IgD-negative memory B cell (primary cell): ENCODE results near the gene PURA. TPM values are rescaled to one million over a fixed set of nuclear protein-coding genes. Genes with fewer than 3 reads are reported as not detected.
A peak's percentile ranks its signal among the peaks of the same experiment; 100 is the strongest.

Experiments
- H3K27ac Mint-ChIP-seq, 3 donors: one replicate each; pipeline ENCODE4 v1.8.0; 2020 to 2022; ENCODE audit warnings: mild to moderate bottlenecking in 3 of 3, mixed read lengths in 3 of 3, moderate library complexity in 1 of 3
- H3K27me3 Mint-ChIP-seq: one replicate; pipeline ENCODE4 v1.8.0; 2021; ENCODE audit warnings: mixed read lengths
- H3K36me3 Mint-ChIP-seq: one replicate; pipeline ENCODE4 v1.8.0; 2020; ENCODE audit warnings: mild to moderate bottlenecking, mixed read lengths
- H3K4me1 Mint-ChIP-seq, 3 donors: one replicate each; pipeline ENCODE4 v1.8.0; 2020 to 2022; ENCODE audit warnings: mixed read lengths in 3 of 3, mild to moderate bottlenecking in 1 of 3
- H3K4me3 Mint-ChIP-seq, 4 donors: one replicate each; pipeline ENCODE4 v1.8.0; 2020 to 2022; ENCODE audit warnings: mild to moderate bottlenecking in 4 of 4, mixed read lengths in 4 of 4, moderate library complexity in 3 of 4
- H3K9me3 Mint-ChIP-seq, 3 donors: one replicate each; pipeline ENCODE4 v1.8.0; 2020 to 2021; ENCODE audit warnings: mixed read lengths in 3 of 3, mild to moderate bottlenecking in 1 of 3
- polyA plus RNA-seq: library from polyadenylated mRNA; unstranded; fragments of 300-500 nt; fragmentation: Illumina TruSeq; gene quantifications from one replicate; pipeline ENCODE4 v1.2.3, GENCODE V29; 2021

PURA gene
- polyA plus RNA-seq, 1 donor from 2014 or later, result 3.3 TPM

DNA sequence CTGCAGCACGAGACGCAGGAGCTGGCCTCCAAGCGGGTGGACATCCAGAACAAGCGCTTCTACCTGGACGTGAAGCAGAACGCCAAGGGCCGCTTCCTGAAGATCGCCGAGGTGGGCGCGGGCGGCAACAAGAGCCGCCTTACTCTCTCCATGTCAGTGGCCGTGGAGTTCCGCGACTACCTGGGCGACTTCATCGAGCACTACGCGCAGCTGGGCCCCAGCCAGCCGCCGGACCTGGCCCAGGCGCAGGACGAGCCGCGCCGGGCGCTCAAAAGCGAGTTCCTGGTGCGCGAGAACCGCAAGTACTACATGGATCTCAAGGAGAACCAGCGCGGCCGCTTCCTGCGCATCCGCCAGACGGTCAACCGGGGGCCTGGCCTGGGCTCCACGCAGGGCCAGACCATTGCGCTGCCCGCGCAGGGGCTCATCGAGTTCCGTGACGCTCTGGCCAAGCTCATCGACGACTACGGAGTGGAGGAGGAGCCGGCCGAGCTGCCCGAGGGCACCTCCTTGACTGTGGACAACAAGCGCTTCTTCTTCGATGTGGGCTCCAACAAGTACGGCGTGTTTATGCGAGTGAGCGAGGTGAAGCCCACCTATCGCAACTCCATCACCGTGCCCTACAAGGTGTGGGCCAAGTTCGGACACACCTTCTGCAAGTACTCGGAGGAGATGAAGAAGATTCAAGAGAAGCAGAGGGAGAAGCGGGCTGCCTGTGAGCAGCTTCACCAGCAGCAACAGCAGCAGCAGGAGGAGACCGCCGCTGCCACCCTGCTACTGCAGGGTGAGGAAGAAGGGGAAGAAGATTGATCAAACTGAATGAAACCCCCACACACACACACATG, 654 bp downstream of the PURA start:
- peak overlapping the region; percentile 93 to 98 (median 96) for H3K4me3 Mint-ChIP-seq
- H3K9me3 Mint-ChIP-seq, result no peaks in the 10 kb centered on the region
- no peaks in the 10 kb centered on the region for H3K36me3 Mint-ChIP-seq
- H3K4me1 Mint-ChIP-seq, result peaks cover 34 to 54% (median 42%) of the 10 kb centered on the region in 3 donors
- H3K27ac Mint-ChIP-seq, result peak overlapping the region; percentile 87 to 92 (median 88)
- H3K27me3 Mint-ChIP-seq, result no peaks in the 10 kb centered on the region

DNA sequence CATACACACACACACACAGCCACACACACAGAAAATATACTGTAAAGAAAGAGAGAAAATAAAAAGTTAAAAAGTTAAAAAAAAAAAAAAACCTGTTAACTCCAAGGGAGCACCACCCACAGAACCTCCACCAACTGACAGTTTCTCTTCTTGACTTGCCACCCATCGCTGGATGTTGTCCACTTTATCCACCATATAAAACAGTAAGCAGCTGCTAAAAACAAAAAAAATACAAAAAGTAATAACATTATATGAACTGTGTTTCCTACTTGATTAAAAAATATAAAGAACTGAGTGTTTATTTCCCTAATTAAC, 1.2 kb downstream of the PURA start:
- Mint-ChIP-seq H3K36me3 (no peaks in the 10 kb centered on the region), H3K4me1 (peaks cover 32 to 53% (median 42%) of the 10 kb centered on the region in 3 donors), H3K27me3 (no peaks in the 10 kb centered on the region), H3K4me3 (peak overlapping the region; percentile 93 to 98 (median 96)), H3K9me3 (no peaks in the 10 kb centered on the region), H3K27ac (peak overlapping the region; percentile 87 to 92 (median 88))

DNA sequence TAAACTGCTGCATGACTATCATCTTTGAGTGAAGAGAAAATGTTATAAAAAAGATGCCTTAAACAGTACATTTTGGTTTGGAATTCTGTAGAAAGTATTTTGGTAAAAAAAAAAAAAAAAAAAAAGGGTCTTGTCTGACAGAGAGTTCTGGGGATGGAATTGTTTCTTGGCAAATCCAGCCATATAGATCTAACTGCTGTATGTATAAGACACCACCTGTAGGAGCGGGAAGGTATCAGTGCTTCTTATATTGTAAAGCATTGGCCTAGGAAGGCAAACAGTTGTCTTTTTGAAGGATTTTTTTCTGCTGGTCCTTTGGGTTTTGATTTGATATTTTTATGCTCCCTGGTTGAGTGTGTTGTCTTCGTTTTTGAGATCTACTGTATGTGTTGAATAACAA, 2.8 kb downstream of the PURA start:
- H3K4me3 Mint-ChIP-seq, result peak overlapping the region in 2 of 4 donors; percentile 13 to 93
- H3K27ac Mint-ChIP-seq, result peak overlapping the region in 1 of 3 donors; percentile 39
- H3K4me1 Mint-ChIP-seq, result peaks cover 31 to 56% (median 32%) of the 10 kb centered on the region in 3 donors

DNA sequence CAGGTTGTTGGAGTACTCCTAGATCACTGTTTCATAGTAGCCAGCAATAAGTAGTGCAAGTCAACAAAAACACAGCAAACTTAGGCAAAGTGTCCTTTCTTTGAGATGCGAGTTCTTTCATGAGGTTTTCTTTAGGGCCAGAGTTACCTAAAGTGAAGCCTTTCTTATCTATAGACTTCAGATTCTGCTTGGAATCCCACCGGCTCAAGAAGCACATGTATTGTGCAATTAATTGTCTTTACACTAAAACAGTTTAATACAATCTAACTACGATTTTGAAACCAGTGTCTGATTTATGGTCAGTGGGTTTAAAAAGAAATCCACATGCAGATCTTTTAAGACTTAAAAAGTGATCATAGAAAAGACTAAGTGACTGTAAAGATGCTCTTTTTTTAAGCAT, 3.6 kb downstream of the PURA start:
- Mint-ChIP-seq H3K36me3 (peaks cover 3% of the 10 kb centered on the region), H3K4me3 (peak overlapping the region in 2 of 4 donors; percentile 32 to 93), H3K27ac (no peak overlapping the region), H3K27me3 (no peaks in the 10 kb centered on the region), H3K9me3 (no peaks in the 10 kb centered on the region), H3K4me1 (peaks cover 25 to 54% (median 29%) of the 10 kb centered on the region in 3 donors)

More for the DNA sequence above, 2.8 kb downstream of the PURA start:
- Mint-ChIP-seq H3K9me3 (no peaks in the 10 kb centered on the region), H3K27me3 (no peaks in the 10 kb centered on the region), H3K36me3 (peaks cover 3% of the 10 kb centered on the region)

DNA sequence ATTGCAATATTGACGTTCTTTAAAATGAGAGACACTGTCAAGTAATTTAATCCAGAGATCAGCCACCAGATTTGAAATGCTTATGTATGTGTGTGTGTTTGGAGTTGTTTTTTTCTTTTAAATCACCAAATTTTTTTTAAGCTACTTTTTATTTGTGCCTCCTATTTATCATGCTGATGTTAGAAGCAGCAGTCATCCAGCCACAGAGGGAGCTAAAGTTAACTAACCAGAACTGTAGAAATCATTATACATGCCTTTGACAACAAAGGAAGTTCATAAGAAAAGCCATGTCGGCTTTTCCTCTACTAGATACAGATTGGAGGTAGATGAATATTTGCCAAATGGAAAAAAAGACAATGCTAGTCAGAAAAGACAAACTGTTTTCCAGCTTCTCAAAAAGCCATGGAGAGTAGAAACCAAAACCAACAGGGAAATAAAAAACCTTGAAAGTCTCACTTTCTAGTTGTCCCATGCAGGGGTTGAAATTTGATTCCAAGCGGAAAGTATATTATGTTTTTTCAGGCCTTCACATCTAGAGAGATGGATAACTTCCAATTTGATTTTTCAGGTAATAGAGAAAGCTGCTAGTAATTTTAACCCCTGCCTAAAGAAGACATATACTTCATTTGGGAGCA, 4.5 kb downstream of the PURA start:
- H3K27me3 Mint-ChIP-seq, result no peaks in the 10 kb centered on the region
- peak overlapping the region in 1 of 3 donors; percentile 57 for H3K27ac Mint-ChIP-seq
- peak overlapping the region in 1 of 4 donors; percentile 73 for H3K4me3 Mint-ChIP-seq
- H3K4me1 Mint-ChIP-seq, result peaks cover 28 to 53% (median 29%) of the 10 kb centered on the region in 3 donors
- no peaks in the 10 kb centered on the region for H3K9me3 Mint-ChIP-seq
- peaks cover 3% of the 10 kb centered on the region for H3K36me3 Mint-ChIP-seq

DNA sequence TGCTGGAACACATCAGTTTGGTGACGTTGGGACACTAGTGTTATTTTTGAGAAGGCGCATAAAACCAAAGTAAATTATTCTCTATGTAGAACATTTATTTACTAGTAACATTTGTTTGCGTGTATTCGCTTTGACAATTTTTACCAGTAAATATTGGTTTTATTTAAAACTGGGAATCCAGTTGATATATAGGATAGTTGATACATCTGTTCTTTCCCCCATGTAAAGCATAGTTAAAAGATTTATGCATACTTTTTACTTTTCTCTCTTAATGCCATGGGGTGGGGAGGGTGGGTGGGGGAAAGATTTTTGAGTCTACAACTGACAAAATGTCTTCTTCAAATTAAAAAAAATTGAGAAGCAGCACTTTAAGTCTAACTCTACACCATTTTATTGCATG, 11.7 kb downstream of the PURA start, which contains the start of gene IGIP:
IGIP (plus strand) TSS at position 301 of the 400 bp plus-strand sequence. CDS start 2,540 bp downstream, outside the sequence.
- H3K36me3 Mint-ChIP-seq, result peaks cover 1% of the 10 kb centered on the region
- no peaks in the 10 kb centered on the region for H3K9me3 Mint-ChIP-seq
- H3K27me3 Mint-ChIP-seq, result no peaks in the 10 kb centered on the region
- H3K4me3 Mint-ChIP-seq, result no peak within 1 kb of the TSS
- H3K27ac Mint-ChIP-seq, result no peak within 1 kb of the TSS
- peaks cover 11 to 29% (median 14%) of the 10 kb centered on the region in 3 donors for H3K4me1 Mint-ChIP-seq

DNA sequence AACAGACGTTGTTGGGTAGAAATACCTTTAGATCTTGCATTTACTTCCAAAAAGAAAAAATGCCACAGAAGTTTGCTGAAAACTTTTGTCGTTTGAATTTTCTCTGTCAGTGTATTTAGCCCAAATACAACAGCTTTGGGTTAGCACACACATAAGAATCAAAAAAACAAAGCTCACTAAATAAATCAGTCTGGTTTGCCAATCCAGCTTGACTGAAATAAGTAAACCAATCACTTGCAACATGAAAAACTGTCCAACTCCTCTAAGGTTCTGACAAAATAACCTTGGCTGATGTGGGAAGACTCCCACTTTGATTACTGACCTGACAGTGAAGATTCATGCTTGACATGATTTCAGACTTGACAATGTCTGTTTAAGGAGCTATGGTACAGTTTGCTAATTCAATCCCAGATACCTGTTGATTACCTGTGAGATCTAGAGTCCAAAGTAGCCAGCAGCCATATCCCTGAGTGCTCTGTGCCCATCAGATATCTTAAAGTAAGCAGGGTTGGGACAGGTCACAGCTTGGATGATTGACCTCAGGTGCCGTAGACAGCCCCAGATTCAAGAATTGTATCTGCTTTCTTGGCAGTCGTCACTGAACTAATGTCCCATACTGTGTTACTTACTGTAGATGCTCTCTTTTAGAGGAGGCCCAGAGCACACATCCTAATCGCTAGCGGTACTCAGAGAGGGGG, 12.6 kb downstream of the PURA start:
- Mint-ChIP-seq H3K27me3 (no peaks in the 10 kb centered on the region), H3K36me3 (no peaks in the 10 kb centered on the region), H3K4me3 (no peak overlapping the region), H3K4me1 (peaks cover 15 to 31% (median 16%) of the 10 kb centered on the region in 3 donors), H3K27ac (no peak overlapping the region), H3K9me3 (no peaks in the 10 kb centered on the region)

DNA sequence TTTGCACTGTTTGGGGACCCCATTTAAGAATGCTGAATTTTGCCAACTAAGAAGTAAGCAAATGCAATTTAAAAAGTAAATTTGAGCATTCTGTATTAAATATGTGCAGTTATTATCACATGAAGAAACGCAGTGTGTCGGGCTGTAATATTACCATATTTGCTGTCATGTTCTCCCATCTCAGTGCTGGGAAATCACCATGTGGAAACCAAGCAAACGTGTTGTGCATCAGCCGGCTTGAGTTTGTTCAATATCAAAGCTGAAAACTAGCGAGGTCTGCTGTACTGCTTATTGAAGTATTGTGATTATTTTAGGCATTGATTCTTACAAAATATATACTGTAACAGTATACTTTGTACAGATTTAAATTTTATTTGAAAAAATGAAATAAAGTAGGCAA, 14.5 kb downstream of the PURA start:
- Mint-ChIP-seq H3K9me3 (no peaks in the 10 kb centered on the region), H3K4me3 (no peak overlapping the region), H3K27ac (no peak overlapping the region), H3K36me3 (peaks cover 2% of the 10 kb centered on the region), H3K4me1 (peaks cover 18 to 31% (median 20%) of the 10 kb centered on the region in 3 donors), H3K27me3 (no peaks in the 10 kb centered on the region)

GRCh38 chr5:140130949-140131733, 17.2 kb downstream of the PURA start:
- Mint-ChIP-seq H3K4me1 (peaks cover 16 to 28% (median 26%) of the 10 kb centered on the region in 3 donors), H3K9me3 (no peaks in the 10 kb centered on the region), H3K36me3 (peaks cover 2% of the 10 kb centered on the region), H3K27ac (peak overlapping the region in 1 of 3 donors; percentile 57), H3K27me3 (no peaks in the 10 kb centered on the region), H3K4me3 (no peak overlapping the region)

DNA sequence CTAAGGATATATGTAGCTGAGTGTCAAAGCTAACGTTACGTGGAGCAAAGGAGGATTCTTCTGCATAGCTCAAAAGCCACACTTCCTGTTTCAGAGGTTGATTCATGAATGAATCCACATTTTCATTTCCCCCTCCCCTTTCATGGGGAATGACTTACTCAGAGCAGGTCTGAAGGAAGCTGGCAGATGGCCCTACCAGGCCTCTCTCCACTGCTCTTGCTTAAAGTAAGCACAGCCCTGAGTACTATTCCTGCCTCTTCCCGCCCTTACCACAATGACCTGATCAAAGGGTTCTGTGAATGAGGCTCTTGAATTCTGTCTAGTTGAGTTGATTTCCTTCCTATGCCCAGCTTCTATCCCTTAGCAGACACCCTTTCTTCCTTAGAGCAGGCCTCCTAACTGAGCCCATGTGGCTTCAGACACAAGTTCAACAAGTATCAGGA, 18.1 kb downstream of the PURA start:
- no peaks in the 10 kb centered on the region for H3K9me3 Mint-ChIP-seq
- H3K4me1 Mint-ChIP-seq, result peaks cover 15 to 30% (median 26%) of the 10 kb centered on the region in 3 donors
- no peak overlapping the region for H3K4me3 Mint-ChIP-seq
- no peaks in the 10 kb centered on the region for H3K27me3 Mint-ChIP-seq
- H3K36me3 Mint-ChIP-seq, result peaks cover 4% of the 10 kb centered on the region
- no peak overlapping the region for H3K27ac Mint-ChIP-seq

- Mint-ChIP-seq H3K4me3 (no peak overlapping the region), H3K27me3 (no peaks in the 10 kb centered on the region), H3K27ac (no peak overlapping the region), H3K4me1 (peaks cover 14 to 32% (median 26%) of the 10 kb centered on the region in 3 donors), H3K9me3 (no peaks in the 10 kb centered on the region), H3K36me3 (peaks cover 5% of the 10 kb centered on the region)
Measured at GRCh38 chr5:140133514-140134167, 19.7 kb downstream of the PURA start.

- Mint-ChIP-seq H3K4me3 (no peak overlapping the region), H3K27me3 (no peaks in the 10 kb centered on the region), H3K36me3 (peaks cover 8% of the 10 kb centered on the region), H3K27ac (no peak overlapping the region), H3K4me1 (peaks cover 16 to 33% (median 26%) of the 10 kb centered on the region in 3 donors), H3K9me3 (no peaks in the 10 kb centered on the region)
Measured at GRCh38 chr5:140134277-140134935, 20.5 kb downstream of the PURA start.

GRCh38 chr5:140135127-140135526, 21.2 kb downstream of the PURA start:
- Mint-ChIP-seq H3K27ac (no peak overlapping the region), H3K4me3 (no peak overlapping the region), H3K36me3 (peaks cover 8% of the 10 kb centered on the region), H3K4me1 (peaks cover 16 to 35% (median 27%) of the 10 kb centered on the region in 3 donors), H3K27me3 (no peaks in the 10 kb centered on the region), H3K9me3 (no peaks in the 10 kb centered on the region)
